Stimulated activated naive CD4-positive, alpha-beta T cell (primary cell): Measurements from ENCODE around the gene PLGRKT.
A peak's percentile ranks its signal among the peaks of the same experiment; 100 is the strongest.
"Not testable (repeated sequence)": the region's sequence is repeated elsewhere in the genome, so short reads cannot be mapped to it uniquely, and the experiment has no call there.

Experiments used
- DNase-seq, 6 experiments: peaks; one replicate each; lab custom pipeline; 2025; lab: John Stamatoyannopoulos, UW

PLGRKT gene

DNA sequence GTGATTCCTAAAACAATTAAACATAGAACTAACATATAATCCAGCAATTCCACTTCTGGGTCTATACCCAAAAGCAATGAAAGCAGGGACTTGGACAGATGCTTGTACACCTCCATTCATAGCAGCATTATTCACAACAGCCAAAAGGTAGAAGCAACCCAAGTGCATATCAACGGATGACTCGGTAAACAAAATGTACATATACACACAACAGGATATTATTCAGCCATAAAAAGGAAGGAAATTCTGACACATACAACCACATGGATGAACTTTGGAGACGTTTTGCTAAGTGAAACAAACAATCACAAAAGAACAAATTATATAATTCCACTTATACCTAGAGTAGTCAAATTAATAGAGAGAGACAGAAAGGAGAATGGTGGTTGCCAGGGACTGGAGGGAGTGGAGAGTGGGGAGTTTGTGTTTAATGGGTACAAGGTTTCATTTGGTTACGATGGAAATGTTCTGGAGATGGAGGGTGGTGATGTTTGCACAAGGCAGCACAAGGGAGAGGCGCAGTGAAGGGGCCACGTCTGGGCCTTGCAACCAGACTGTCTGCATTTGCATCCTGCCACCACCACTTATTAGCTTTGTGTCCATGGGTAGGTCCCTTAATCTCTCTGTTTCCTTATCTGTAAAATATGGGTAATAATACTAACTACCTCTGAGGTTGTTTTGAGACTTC lies 61.8 kb downstream of the PLGRKT start:
- DNase-seq, result no peak

DNA sequence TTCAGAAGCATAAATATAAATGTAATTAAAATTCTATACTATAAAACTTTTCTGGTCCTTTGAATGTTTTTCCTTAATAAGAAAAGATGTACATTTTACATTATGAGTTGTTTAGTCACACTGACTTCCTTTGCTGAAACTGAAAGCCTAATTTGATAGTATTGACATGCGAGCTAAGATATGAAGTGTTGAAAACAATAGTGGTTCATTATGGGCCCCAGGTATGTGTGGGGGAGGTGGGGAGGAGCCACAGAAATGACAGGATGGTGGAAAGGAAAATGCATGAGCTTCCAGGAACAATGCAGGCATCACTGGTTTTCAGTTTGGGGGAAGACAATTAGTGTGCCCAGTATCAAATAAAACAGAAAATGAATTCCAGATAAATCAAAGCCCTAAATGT lies 62.6 kb downstream of the PLGRKT start:
- DNase-seq, result no peak

DNA sequence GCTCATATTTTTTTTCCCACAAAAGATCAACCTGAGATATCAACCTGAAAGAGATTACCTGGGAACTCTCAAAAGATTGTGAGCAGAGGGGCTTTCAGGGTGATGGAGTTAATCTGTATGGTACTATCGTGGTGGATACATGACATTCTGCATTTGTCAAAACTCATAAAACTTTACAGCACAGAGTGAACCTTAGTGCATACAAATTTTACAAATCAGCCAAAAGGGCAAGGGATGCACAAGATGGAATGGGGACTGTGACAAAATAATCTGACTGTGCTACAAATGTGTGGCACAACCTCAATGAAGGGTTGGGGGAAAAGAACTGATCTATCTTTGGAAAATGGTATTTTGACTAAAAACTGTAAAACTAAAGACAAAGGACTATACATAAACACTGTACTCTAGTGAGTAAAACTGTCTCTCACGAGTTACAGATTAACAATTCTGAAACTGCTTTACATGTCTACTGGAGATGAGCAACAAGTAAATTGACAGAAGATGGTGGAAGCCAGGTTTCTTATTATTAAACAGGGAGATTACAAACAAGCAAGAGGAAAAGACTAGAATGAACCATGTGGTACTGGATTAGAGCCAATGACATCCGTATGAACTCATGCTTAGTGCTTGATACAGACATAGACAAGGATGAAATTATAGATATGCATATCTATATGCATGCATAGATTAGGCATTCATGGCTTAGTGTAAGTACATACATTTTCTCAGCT lies 73.3 kb downstream of the PLGRKT start:
- no peak for DNase-seq

DNA sequence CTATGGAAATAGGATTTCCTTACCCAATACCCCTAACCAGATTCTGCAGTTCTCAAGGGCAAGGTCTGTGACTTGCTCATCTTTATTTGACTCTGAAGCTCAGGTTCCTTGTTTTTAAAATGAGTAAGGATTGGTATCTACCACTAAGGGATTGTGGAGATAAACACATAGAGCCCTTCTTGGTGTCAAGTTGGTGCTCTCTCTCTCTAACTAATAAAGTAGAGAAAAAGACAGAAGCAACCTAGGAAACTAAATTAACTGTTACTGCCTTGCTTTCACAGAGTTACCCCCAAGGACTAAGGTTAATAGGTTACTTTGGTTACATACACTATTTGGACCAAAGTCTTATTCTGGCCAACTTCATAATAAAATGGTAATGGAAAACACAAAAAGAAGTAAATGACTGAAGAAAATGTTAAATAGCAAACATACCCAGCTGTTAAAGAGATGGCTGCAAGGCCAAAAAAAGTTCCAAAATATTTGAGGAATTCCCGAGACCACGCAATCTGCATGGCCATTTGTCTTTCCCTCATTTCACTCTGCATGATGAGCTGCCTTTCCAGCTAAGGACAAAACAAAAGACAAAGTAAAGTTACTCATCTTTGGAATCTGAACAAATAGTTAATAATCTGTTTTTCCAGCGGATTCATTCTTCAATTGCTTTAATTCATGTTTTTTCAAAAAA lies 76.3 kb downstream of the PLGRKT start:
- no peak for DNase-seq

GRCh38 chr9:5360341-5360740 lies 77.4 kb downstream of the PLGRKT start:
- no peak for DNase-seq

DNA sequence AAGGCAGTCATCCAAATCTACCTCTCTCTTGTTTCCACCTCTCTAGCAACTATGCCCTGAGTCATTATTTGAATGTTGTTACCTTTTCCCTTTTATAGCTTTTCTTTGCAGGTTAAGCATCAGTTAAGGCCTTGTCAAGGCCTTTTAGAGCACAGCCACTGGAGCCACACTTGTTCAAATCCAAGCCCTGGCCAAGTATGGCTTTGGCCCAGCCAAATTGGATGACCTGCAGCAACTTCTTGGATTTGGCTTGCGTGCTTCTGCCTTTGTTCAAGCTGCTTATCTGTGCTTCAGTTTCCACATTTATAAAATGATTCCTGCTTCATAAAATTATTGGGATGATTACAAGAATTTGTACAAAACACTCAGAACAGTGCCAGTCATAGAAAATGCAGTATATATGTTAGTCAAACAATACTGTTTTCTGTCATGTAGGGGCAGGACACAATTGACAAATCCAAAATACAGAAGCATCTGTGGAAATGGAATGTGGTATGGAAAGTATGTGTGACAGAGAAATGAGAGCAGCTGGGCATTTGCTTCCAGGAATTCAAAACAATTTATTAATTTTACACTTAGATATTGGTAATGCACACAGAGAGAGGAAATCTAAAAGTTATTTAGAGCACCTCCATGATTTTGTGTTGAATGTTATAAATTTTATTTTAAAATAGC lies 80.2 kb downstream of the PLGRKT start:
- no peak for DNase-seq

- no peak for DNase-seq
Observed at GRCh38 chr9:5355817-5356216, 81.9 kb downstream of the PLGRKT start.

GRCh38 chr9:5355226-5355625 lies 82.5 kb downstream of the PLGRKT start:
- DNase-seq, result no peak

GRCh38 chr9:5354184-5354583 lies 83.5 kb downstream of the PLGRKT start:
- no peak for DNase-seq

GRCh38 chr9:5352637-5353248 lies 85.0 kb downstream of the PLGRKT start:
- peak in 2 of 6 experiments; percentile 34 for DNase-seq

GRCh38 chr9:5338992-5339981 lies 98.4 kb downstream of the PLGRKT start, which contains the start of gene RLN1:
RLN1 (minus strand) TSS chr9:5339876; CDS start chr9:5339746, 130 bp downstream.
- DNase-seq, result peak in 3 of 6 experiments; percentile 33 to 57 (median 39)

- DNase-seq, result peak in 5 of 6 experiments; percentile 4 to 56 (median 50)
Observed at GRCh38 chr9:5336688-5337087, 101.0 kb downstream of the PLGRKT start.

GRCh38 chr9:5331276-5331675 lies 106.4 kb downstream of the PLGRKT start:
- DNase-seq, result not testable (repeated sequence)

- peak in 3 of 6 experiments; percentile 6 to 24 (median 6) for DNase-seq
Observed at GRCh38 chr9:5326893-5327548, 110.7 kb downstream of the PLGRKT start.

GRCh38 chr9:5326187-5326586 lies 111.5 kb downstream of the PLGRKT start:
- no peak for DNase-seq

- DNase-seq, result not testable (repeated sequence)
Observed at GRCh38 chr9:5321601-5322000, 116.1 kb downstream of the PLGRKT start.

DNA sequence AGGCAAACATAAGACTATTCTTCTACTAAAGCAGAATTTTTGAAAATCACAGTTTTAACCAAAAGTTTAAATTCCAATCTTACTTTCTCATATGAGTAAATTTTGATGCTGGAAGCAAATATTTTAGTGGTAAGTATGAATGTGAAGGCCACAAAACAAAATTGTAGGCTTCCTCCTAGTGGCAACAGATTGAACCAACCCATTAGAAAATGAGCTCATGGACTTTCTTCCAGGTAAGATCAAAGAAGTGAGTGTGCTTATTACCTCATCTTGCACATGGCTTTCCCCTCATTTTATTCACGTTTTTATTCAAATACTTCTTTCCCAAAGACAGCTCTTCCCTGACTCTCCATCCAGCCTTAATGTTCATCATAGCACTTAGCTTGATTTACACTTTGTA lies 116.7 kb downstream of the PLGRKT start:
- no peak for DNase-seq

GRCh38 chr9:5316406-5316805 lies 121.3 kb downstream of the PLGRKT start:
- DNase-seq, result not testable (repeated sequence)

DNA sequence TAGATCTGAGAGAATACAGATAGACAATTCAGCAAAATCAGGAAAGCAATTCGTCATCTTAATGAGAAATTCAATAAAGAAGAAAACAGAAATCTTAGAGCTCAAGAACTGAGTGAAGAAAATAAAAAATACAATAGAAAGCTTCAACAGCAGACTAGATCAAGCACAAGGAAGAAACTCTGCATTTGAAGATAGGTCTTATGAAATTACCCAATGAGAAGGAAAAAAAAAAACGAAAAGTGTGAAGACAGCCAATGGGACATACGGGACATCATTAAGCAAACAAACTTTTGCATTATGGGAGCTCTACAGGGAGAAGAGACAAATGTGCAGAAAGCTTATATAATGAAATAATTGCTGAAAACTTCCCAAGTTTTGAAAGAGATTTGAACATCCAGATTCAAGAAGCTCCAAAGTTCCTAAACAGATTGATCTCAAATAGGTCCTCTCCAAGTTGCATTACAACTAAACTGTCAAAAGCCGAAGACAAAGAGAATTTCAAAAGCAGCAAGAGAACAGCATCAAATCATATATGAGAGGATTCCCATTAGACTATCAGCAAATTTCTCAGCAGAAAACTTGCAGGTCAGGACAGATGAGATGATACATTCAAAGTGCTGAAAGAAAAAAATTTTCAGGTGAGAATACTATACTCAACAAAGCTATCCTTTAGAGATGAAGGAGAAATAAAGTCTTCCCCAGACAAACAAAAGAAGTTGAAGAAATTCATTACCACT lies 122.4 kb downstream of the PLGRKT start:
- DNase-seq, result no peak
